HG03045 (cell line): Measurements from ENCODE around the gene GPBP1.
"Not testable (repeated sequence)": the region's sequence is repeated elsewhere in the genome, so short reads cannot be mapped to it uniquely, and the experiment has no call there.

Experiments used
- ATAC-seq: cut with Tn5 transposase; IDR thresholded peaks from one replicate; pipeline ENCODE4 v1.9.1; 2021; ENCODE audit warnings: mild to moderate bottlenecking, moderate library complexity; ENCODE audit not compliant: unreplicated experiment

Gene GPBP1

DNA sequence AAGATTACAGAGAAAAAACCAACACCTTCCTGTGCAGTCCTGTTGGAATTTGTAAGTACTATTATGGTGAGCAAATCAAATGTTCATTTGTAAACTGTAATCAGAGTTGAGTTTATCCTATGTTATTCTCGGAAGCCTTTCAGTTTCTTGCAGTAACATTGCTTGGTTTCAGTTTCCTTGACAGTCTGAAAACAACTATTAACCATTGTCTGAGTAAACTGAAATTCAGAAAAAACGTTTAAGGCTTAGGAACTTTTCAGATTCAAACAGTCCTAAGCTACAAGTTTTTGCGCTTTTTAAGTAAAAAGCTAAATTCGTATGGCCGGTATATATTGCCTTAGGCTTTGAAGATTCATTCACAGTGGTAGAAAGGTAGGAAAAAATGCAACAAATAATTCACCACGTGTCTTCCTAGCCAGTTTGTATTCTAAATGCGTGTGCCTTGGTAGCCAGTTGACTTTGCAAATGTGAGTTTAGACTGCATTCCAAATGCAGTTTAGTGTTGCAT is 2.5 kb downstream of the GPBP1 start:
- ATAC-seq, result no peak

DNA sequence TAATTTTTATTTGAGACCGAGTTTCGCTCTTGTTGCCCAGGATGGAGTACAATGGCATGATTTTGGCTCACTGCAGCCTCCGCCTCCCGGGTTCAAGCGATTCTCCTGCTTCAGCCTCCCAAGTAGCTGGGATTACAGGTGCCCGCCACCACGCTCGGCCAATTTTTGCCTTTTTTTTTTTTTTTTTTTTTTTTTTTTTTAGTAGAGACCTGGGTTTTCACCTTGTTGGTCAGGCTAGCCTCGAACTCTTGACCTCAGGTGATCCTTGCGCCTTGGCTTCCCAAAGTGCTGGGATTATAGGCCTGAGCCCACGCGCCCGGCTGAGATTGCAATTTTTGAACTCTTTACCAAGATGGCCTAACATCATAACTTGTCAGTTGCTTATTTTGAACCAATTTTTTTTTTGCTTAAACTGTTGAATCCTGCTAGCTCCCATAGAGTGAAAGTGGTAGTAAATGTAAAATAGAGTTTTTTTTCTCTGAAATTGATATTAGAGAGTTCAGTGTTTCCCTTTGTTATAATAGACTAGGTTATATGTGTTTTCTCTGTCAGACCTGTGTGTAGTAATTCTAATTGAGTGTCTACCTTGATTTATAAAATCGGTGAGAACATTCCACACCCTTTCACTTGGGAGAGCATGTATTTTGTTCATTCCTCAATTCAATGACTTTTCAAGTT is 3.8 kb downstream of the GPBP1 start:
- no peak for ATAC-seq

DNA sequence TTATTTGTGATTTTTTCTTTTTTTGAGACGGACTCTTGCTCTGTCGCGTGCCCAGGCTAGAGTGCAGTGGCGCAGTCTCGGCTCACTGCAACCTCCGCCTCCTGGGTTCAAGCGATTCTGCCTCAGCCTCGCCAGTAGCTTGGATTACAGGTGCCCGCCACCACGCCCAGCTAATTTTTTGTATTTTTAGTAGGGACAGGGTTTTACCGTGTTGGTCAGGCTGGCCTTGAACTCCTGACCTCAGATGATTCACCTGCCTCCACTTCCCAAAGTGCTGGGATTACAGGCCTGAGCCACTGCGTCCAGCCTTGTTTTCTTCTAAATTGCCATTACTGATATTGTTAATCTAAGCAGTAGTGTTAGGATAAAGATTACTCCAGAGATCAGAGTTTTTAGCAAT is 4.4 kb downstream of the GPBP1 start:
- not testable (repeated sequence) for ATAC-seq

DNA sequence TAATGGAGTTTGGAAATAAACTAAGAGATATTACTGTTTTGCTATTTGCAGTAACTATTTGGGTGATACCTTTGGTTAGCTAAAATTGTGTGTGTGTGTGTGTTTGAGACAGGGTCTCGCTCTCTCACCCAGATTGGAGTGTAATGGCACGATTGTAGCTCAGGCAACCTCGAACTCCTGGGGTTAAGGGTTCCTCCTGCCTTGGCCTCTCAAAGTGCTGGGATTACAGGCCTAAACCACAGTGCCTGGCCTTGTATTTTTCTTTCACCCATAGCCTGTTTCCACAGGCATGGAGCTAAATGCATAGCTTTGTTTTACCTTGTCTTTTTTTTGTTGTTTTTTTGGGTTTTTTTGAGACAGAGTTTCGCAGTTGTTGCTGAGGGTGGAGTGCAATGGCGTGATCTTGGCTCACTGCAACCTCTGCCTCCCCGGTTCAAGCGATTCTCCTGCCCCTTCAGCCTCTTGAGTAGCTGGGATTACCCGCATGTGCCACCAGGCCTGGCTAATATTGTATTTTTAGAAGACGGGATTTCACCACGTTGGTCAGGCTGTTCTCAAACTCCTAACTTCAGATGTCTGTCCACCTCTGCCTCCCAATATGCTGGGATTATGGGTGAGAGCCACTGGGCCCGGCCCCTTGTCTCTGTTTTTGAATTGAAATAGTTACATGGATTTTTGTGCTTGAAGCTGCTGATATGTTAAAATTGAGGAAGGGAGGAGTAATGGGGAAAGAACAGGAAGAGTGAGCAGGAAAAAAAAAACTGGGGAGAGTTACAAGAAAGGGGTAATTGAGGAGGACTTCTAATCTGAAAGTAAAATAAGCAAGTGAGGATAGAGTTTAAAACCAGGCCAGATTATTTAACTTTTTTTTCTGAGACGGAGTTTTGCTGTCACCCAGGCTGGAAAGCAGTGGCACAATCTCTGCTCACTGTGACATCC is 5.7 kb downstream of the GPBP1 start:
- no peak for ATAC-seq

DNA sequence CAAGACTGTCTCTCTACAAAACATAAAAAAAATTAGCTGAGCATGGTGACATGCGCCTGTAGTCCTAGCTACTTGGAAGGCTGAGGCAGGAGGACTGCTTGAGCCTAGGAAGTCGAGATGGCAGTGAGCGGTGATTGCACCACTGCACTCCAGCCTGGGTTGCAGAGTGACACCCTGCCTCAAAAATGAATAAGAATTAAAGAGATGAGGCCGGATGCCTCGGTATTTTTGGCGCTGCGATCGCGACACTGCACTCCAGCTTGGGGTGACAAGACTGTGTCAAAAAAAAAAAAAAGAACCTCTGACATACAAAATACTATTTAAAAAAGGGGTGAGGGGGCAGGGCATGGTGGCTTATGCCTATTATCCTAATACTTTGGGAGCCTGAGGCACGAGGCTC is 7.3 kb downstream of the GPBP1 start:
- ATAC-seq, result no peak

DNA sequence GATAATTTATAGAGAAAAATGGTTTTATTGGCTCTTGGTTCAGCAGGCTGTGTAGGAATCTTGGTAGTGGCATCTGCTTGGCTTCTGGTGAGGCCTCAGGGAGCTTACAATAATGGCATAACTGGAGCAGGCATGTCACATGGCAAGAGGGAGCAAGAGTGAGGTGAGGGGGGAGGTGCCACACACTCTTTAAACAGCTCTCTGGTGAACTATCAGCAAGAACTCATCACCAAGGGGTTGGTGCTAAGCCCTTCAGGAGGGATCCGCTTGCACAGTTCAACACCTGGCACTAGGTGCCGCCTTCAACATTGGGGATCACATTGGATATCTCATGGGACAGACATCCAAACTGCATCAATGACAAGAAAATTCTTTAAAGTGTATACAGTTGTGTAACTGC is 10.5 kb downstream of the GPBP1 start:
- ATAC-seq, result no peak

DNA sequence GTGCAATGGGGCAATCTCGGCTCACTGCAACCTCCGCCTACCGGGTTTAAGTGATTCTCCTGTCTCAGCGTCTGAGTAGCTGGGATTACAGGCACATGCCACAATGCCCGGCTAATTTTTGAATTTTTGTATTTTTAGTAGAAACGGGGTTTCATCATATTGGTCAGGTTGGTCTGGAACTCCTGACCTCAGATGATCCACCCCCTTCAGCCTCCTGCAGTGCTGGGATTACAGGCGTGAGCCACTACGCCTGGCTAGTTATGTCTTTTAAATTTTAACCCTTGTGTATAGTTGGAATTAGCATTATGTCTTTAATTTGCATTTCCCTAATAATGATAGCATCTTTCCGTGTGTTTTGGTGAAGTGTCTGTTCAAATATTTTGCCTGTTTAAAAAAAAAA is 11.5 kb downstream of the GPBP1 start:
- no peak for ATAC-seq

DNA sequence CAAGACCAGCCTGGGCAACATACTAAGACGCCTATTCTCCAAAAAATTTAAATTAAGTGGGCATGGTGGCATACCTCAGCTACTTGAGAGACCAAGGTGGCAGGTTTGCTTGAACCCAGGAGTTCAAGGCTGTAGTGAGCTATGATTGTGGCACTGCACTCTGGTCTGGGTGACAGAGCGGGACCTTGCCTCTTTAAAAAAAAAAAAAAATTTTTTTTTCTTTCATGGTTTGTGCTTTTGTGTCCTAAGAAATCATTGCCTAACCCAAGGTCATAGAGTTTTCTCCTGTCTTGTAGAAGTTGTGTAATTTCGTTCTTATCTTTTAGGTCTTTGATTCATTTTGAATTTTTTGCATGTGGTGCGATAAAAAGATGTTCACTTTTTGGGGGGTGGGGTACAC is 12.3 kb downstream of the GPBP1 start:
- ATAC-seq, result no peak

DNA sequence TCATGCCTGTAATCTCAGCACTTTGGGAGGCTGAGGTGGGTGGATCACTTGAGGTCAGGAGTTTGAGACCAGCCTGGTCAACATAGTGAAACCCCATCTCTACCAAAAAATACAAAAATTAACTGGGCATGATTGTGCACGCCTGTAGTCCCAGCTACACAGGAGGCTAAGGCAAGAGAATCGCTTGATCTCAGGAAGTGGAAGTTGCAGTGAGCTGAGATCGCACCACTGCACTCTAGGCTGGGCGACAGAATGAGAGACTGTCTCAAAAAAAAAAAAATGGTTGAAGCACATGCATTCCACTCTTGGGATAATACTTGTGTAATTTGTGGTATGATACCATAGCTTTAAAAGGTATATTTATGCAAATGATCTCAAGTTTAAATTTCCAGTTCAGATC is 14.1 kb downstream of the GPBP1 start:
- ATAC-seq, result not testable (repeated sequence)

DNA sequence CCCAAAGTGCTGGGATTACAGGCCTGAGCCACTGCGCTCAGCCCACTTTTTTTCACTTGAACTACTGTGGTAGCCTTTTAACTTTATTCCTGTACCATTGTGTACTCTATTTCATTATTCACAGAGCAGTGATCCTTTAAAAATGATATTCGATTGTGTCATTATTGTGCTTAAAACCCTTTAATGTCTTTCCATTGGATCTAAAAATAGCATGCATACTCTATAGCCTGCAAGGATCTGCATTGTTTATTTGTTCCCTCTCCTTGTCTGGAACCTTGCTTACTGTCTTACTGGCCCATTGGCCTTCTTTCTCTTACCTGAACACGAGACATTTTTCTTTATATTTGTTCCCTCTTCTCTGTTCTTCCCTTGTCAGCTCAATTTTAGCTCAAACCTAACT is 15.7 kb downstream of the GPBP1 start:
- ATAC-seq, result no peak

DNA sequence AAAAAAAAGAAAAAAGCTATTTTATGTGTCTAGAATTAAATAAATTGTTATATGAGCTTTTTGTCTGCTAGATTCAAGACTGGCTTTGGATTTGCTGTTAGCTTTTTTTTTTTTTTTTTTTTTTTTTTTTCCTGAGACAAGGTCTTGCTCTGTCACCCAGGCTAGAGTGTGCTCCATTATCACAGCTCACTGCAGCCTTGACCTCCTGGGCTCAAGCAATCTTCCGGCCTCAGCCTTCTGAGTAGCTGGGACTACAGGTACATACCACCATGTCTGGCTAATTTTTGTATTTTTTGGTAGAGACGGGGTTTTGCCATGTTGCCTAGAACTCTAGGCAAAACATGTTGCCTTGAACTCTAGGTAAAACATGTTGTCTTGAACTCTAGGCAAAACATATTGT is 16.7 kb downstream of the GPBP1 start:
- no peak for ATAC-seq

DNA sequence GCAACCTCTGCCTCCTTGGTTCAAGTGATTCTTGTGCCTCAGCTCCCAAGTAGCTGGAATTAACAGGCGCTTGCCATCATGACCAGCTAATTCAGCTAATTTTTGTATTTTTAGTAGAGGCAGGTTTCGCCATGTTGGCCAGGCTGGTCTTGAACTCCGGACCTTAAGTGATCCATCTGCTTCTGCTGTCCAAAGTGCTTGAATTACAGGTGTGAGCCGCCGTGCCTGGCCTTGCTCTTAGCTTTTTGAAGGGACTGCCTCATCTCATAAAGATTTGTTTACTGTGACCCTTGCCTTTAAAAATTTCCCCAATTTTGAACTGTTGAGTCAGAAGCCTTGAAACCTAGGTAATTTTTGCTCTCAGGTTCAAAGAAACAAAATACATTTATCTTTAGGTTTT is 17.3 kb downstream of the GPBP1 start:
- ATAC-seq, result no peak

DNA sequence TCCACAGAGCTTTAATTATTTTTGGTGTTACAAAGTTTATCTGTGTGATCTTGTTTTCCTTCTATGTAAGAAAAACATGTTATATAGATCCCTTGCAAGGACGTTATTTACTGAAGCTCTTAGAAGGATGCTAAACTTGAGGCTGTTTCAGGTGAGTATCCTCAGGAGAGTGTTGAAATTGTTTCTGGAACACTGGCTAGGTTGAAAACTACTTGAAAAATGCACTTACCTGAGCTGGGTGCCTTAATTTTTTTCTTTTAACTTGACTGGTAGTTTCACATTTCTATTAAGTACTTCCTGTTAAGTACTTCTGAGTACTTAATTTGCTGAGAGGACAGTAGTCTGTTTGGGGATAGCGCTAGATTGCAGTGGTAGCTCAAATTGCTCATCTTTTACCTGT is 18.1 kb downstream of the GPBP1 start:
- no peak for ATAC-seq

DNA sequence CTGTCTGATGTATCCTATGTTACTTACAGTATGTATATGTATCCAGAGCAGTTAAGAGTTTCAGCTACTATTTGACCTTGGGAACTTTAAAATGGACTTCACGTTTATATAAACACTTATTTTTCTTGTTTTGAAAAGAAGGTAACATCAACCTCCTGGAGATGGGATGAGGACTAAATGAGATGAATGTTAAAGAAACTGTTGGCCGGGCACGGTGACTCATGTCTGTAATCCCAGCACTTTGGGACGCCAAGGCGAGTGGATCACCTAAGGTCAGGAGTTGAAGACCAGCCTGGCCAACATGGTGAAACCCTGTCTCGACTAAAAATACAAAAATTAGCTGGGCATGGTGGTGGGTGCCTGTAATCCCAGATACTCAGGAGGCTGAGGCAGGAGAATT is 19.0 kb downstream of the GPBP1 start:
- ATAC-seq, result not testable (repeated sequence)

DNA sequence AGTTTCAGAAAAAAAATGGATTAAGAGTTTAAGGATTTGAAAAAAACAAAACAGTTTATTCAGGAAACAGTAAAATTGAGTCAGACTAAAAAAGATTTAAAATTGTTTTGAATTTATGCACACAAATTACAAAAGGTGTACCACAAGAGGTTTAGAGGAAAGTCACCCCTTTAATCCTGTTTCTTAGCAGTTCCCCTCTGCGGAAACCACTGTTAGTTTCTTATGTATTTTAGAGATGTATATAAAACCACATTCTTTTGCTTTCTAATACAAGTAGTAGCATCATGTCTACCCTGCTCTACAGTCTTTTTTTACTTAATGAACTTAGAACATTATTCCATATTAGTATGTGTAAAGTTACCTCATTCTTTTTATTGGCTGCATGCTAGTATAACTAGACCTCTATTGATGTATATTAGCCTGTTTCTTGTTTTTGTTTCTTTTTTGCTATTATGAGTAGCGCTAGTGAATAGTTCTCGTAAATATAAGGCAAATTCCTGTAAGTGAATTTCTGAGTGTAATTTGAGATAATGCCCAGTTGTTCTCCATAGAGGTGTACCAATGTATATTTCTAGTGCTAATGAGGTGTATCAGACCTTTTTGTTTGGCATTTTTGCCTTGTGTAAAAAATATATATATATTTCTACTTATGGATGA is 20.0 kb downstream of the GPBP1 start:
- ATAC-seq, result no peak

DNA sequence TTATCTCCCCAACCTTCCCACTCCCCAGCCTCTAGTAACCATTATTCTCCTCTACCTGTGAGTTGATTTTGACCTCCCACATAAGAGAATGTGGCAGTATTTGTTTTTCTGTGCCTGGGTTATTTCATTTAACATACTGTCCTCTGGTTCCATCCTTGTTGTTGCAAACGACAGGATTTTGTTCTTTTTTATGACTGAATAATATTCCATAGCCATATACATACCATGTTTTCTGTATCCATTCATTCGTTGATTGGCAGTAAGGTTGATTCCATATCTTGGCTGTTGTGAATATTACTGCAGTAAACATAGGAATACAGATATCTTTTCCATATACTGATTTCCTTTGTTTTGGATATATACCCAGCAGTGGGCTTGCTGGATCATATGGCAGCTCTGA is 20.8 kb downstream of the GPBP1 start:
- ATAC-seq, result no peak

DNA sequence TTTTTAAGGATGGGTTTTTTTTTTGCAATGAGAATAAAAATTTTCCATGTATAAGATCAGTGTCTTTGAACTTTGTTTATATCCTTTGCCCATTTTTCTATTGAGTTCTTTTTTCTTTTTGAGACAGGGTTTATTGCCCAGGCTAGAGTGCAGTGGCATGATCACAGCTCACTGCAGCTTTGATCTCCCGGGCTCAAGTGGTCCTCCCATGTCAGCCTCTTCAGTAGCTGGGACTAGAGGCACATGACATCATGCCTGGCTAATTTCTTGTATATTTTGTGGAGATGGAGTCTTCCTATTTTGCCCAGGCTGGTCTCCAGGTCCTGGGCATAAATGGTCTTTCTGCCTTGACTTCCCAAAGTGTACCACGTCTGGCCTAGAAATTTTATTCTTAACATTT is 21.2 kb downstream of the GPBP1 start:
- ATAC-seq, result no peak

DNA sequence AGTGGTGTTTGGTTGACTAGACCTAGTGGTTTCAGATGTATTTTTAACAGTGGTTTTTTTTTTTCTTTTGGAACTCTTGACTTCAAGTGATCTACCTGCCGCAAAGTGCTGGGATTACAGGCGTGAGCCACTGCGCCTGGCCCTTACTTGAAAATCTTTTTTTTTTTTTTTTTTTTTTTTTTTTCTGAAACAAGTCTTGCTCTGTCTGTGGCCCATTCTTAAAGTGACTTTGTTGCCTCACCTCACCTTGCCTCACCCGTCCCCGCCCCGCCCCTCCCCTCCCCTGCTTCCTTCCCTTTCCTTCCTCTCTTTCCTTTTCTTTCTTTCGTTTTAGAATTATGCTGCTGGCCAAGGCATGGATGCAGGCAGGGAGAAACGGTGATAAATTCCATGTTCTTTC is 26.0 kb downstream of the GPBP1 start:
- no peak for ATAC-seq

DNA sequence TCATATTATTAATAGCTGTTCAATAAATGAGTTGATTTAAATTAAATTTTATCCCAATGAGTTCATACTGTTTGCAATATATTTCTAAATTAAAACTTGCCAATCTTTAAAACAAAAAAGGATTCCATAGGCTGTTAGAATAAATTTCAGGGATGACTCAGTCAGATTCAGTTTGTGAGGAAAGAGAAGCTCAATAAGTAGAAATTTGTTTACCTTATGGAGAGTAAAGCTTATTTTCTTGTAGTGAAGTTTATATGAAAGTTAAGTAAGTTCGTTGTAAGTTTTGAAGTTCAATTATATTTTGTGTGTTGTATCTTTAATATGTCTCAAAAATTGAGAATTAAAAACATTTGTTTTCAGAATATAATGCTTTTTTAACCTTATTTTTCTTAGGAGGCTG is 29.0 kb downstream of the GPBP1 start:
- no peak for ATAC-seq

DNA sequence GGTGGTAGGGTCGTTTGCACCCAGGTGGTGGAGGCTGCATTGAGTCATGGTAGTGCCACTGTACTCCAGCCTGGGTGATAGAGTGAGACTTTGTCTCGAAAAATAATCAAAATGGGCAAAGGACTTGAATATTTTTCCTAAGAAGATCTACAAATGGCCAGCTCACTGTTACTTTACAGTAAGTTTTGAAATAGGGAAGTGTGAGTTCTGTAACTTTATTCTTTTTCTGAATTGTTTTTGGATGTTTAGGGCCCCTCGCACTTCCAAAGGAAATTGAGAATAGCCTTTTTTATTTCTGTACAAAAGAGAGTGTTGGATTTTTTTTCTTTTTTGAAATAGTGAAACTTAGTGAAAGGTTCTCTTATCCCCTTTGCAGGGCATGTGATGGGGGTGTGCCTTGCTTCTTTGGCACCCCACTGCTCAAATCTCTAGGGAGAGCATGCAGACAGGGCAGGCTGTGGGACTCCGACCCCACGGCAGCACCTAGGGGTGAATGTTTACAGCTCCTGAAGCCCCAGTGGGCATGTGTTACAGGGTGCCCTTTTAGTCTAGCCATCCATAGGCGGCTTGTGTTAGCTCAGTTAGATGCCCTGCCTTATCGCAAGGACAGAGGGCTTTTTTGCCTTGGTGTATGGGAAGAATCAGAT is 33.3 kb downstream of the GPBP1 start:
- ATAC-seq, result no peak

DNA sequence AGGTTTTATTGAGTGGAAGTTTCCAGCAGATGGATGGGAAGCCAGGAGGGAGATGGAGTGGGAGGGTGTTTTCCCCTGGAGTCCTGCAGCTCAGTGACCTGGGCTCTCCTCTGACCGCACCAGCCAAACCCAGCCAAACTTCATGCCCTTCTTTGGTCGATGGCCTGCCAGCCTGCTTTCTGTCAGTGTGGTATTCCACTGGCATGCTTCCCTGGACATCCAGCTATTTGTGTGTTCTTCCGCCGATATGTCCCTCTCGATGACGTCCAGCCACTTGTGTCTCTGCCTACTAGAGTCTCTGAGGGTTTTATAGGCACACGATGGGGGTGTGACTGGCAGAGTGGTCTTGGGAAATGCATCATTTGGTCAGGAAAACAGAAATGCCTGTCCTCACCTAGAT is 33.8 kb downstream of the GPBP1 start:
- no peak for ATAC-seq
